ENCODE results near the gene SGTA. TPM values are rescaled to one million over a fixed set of nuclear protein-coding genes. Genes with fewer than 3 reads are reported as not detected.

Gene SGTA
- total RNA-seq, 2 donors from 2014 or later, result 48.7 to 54.4 TPM

DNA sequence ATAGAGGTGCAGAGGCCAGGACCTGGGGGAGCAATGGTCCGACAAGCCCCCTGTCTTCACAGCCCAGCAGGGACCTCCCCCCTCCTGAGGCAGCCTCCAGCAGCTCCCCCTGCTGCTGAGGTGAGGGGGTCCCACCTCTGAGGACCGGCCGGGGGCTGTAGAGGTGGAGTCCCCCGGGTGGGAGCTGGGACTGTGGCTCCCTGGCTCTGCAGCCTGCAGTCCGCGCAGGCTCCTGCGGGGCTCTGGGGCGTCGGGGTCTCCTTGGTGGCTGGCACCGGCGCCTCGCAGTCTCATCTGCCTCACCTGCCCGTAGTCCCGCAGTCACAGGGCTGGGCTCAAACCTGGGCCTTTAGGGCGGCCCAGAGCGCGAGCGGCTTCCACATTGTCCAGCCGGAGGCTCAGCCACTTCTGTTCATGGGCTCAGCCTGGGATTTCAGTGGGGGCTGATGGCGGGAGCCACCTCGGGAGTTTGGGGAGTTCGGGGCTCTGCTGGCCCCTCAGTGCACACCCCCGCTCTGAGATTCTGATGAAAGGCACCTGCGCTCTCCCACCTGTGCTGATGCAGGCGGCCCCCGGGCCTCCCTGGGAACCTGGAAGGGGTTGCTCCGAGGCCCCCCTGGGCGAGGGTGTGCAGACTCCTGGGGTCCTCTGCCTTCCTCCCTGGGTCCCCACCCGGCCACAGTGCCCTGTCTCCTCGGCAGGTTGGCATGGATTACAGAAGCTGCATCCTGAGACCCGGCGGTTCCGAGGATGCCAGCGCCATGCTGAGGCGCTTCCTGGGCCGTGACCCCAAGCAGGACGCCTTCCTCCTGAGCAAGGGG, 29.6 kb upstream of the SGTA start:
- Mint-ChIP-seq H3K9me3 (peaks cover 0 to 4% of the 10 kb centered on the region in 2 donors), H3K36me3 (peaks cover 6 to 10% of the 10 kb centered on the region in 2 donors), H3K27ac (no peak overlapping the region)
- DNase-seq (ENCODE audit: low spot score in 2 of 2) (no peak), ATAC-seq (peak in 1 of 2 donors; percentile 16)

DNA sequence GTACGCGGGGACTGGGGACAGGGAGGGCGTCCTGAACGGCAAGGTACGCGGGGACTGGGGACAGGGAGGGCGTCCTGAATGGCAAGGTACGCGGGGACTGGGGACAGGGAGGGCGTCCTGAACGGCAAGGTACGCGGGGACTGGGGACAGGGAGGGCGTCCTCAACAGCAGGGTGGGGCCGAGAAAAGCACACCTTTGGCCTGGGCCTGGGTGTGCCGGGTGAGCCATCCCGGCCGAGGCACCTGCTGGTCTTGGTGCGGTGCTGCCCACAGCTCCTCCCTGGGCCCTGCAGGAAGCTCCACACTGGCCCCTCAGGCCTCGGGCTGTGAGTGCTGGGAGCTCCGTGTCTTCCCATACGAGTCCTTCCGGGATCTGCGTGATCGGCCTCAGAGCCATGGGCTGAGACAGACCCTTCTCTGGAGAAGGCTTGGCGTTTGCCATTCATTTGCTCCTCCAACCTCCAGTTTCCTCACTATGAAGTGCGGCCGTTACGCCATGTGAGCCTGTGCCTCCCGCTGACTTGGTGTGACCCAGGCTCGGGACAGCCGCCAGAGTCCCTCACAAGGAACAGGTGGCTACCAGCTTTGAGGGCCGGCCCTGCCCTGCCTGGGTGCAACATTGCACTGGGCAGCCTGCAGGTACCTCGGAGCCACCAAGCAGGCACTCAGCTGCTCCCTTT, 28.8 kb upstream of the SGTA start:
- DNase-seq (ENCODE audit: low spot score in 2 of 2) (no peak), ATAC-seq (no peak)
- Mint-ChIP-seq H3K36me3 (peaks cover 6 to 10% of the 10 kb centered on the region in 2 donors), H3K9me3 (no peaks in the 10 kb centered on the region), H3K27ac (no peak overlapping the region)

DNA sequence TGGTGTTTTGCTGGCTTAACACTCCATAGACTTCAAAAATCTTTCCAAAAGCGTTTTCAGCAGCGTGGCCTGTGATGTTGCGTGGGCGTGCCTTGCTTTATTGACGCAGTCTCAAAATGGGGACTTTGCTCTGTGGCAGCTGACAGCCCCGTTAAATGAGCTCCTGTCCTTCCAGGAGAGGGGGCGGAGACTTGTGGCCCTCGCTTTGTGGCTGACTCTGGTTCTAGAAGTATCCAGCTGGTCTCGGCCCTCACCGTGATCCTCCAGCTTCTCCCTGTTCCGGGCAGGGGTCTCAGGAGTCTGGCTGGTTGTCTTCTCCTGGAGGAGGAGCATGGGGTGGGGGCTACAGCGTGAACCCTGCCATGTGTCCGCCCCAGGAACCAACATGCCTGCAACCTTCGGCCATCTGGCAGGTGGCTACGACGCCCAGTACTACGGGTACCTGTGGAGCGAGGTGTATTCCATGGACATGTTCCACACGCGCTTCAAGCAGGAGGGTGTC, 28.2 kb upstream of the SGTA start:
- Mint-ChIP-seq H3K27ac (no peak overlapping the region), H3K36me3 (peaks cover 6 to 10% of the 10 kb centered on the region in 2 donors), H3K9me3 (no peaks in the 10 kb centered on the region)
- no peak for ATAC-seq
- DNase-seq (ENCODE audit: low spot score in 2 of 2), result no peak

DNA sequence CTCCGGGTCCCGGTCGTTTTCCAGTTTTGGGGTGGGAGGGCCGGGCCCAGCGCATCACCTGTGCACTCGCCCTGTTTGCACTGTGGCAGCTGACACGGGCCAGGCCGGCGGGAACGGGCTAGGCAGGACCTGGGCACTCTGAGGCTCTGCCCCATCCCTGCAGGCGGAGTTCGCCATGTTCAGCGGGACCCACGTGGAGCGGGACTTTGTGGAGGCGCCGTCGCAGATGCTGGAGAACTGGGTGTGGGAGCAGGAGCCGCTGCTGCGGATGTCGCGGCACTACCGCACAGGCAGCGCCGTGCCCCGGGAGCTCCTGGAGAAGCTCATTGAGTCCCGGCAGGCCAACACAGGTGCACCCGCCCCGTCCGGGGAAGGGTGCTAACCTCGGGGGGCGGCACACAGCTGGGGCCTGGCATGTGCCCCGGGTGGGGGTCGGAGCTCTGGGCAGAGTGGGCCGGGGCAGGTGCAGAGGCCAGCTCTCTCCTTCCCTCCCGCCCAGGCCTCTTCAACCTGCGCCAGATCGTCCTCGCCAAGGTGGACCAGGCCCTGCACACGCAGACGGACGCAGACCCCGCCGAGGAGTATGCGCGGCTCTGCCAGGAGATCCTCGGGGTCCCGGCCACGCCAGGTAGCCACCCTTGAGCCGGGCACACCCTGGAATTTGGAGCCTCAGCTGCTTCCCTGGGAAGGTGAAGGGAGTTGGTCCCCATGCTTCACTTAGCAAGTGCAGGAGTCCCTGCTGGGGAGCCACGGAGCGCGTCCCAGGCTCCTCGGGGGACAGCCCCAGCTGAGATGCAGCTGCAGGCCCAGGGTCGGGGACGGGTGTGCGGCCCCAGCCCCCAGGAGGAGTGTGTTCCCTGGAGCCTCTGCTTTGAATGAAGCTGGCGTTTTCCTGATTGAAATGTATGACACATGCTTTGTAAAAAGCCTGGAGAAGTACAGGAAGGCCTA, 27.3 kb upstream of the SGTA start:
- H3K9me3 Mint-ChIP-seq, result no peaks in the 10 kb centered on the region
- DNase-seq (ENCODE audit: low spot score in 2 of 2) (no peak), ATAC-seq (no peak)
- H3K36me3 Mint-ChIP-seq, result peaks cover 6 to 10% of the 10 kb centered on the region in 2 donors
- no peak overlapping the region for H3K27ac Mint-ChIP-seq

DNA sequence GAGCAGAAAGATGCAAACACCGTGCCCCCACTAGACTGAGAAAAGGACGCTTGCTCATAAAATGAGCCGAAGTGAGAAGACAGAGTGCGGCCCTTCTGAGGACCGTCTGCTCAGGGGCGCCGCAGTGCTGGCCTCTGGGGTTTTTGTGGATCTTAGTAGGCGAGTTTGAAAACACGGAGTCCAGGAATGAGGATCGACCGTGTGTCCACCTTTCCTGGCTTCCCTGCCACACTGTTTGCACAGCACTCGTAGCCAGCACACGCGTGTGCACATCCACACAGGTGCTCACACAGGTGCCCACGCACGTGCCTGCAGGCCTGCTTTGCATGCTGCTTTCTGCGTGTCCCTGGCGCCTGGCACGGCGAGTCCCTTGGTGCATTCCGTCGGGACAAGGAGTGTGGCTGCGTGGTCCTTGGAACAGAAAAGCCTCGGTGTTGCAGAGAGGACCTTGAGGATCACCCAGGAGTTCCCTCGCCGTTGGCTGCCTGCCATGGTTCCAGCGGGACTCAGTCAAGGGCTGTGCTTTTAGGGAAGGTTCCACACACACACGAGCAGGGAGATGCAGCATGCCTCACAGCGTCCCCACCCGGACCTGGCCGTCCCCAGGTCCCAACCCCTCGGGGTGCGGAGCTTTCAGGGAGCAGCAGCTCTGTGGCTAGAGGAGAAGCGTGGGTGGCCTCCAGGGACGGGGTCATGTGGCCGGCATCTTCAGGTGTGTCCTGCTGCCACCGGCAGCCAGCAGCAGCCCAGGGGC, 26.5 kb upstream of the SGTA start:
- DNase-seq (ENCODE audit: low spot score in 2 of 2), result no peak
- ATAC-seq, result no peak
- Mint-ChIP-seq H3K9me3 (no peaks in the 10 kb centered on the region), H3K27ac (no peak overlapping the region), H3K36me3 (peaks cover 6 to 10% of the 10 kb centered on the region in 2 donors)

DNA sequence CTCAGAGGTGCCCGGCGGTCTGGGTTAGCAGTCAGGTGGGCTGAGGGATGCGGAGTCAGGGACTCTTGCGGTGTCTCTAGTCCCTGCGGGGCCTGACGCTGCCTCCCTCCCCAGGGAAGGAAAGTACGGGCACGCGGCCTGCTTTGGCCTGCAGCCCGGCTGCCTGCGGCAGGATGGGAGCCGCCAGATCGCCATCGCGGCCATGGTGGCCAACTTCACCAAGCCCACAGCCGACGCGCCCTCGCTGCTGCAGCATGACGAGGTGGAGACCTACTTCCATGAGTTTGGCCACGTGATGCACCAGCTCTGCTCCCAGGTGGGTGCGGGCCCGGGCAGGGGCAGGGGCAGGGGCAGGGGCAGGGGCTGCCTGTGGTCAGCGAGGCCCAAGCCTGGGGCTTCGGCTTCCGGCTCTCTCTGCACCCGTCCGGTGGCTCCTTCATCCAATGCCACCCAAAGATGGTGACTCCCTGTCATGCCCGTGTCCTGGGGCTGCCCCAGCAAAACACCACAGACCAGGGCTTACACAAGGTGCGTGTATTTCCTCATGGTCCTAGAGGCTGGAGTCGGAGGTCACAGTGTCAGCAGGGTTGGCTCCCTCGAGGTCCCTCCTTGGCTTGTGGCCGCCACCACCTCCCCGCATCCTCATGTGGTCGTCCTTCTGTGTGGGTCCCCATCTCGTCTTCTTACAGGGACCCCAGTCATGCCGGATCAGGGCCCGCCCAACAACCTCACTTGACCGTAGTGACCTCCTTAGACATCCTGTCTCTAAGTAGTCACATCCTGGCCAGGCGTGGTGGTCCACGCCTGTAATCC, 25.3 kb upstream of the SGTA start:
- no peak for ATAC-seq
- no peak for DNase-seq (ENCODE audit: low spot score in 2 of 2)
- no peak overlapping the region for H3K27ac Mint-ChIP-seq
- no peaks in the 10 kb centered on the region for H3K9me3 Mint-ChIP-seq
- peaks cover 10 to 12% of the 10 kb centered on the region in 2 donors for H3K36me3 Mint-ChIP-seq

DNA sequence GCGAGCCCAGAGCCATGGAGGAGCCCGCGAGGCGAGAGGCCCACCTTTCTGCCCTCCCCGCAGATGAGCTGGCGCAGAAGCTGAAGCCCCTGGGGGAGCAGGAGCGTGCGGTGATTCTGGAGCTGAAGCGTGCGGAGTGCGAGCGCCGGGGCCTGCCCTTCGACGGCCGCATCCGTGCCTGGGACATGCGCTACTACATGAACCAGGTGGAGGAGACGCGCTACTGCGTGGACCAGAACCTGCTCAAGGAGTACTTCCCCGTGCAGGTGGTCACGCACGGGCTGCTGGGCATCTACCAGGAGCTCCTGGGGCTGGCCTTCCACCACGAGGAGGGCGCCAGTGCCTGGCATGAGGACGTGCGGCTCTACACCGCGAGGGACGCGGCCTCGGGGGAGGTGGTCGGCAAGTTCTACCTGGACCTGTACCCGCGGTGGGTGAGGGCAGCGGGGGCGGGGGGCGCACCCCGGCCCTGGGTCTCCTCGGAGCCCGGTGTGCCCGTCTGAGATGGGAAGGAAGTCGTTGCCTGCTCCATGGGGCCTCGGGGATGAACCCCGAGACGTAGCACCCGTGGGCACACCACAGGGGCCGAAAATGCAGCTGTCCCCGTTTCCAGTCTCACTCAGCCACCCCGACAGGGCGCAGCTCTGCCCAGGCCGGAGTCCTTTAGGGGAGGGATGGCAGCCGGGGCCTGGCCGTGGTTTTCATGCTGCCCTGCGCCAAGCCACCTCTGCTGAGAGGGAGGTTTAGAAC, 24.5 kb upstream of the SGTA start:
- Mint-ChIP-seq H3K36me3 (peaks cover 10 to 16% of the 10 kb centered on the region in 2 donors), H3K27ac (no peak overlapping the region), H3K9me3 (no peaks in the 10 kb centered on the region)
- DNase-seq (ENCODE audit: low spot score in 2 of 2) (no peak), ATAC-seq (no peak)

DNA sequence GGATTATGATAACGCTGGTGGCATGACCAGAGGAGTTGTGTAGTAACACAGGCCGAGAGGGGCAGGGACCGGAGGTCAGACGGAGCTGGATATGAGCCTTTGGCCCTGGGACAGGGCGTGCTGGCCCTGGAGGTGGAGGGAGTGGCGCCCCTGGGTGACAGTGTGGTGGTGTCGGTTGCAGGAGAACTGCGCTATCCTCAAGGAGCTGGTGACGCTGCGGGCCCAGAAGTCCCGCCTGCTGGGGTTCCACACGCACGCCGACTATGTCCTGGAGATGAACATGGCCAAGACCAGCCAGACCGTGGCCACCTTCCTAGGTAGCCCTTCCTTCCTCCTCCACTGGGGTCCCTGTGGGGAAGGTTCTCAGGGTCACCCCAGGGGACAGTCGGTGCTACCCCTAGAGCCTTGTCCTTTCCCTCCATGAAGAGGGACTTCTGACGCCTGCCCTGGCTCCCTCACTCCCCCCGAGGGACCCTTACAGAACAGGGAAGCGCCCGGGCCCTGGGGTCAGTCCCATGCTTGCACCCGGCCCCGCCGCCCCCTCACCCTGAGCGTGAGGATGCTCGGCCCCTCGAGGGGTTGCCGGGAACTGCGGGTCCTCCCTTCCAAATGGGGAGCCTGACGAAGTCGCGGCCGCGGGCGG, 23.8 kb upstream of the SGTA start:
- H3K9me3 Mint-ChIP-seq, result no peaks in the 10 kb centered on the region
- H3K27ac Mint-ChIP-seq, result no peak overlapping the region
- ATAC-seq (no peak), DNase-seq (ENCODE audit: low spot score in 2 of 2) (no peak)
- peaks cover 10 to 19% of the 10 kb centered on the region in 2 donors for H3K36me3 Mint-ChIP-seq

DNA sequence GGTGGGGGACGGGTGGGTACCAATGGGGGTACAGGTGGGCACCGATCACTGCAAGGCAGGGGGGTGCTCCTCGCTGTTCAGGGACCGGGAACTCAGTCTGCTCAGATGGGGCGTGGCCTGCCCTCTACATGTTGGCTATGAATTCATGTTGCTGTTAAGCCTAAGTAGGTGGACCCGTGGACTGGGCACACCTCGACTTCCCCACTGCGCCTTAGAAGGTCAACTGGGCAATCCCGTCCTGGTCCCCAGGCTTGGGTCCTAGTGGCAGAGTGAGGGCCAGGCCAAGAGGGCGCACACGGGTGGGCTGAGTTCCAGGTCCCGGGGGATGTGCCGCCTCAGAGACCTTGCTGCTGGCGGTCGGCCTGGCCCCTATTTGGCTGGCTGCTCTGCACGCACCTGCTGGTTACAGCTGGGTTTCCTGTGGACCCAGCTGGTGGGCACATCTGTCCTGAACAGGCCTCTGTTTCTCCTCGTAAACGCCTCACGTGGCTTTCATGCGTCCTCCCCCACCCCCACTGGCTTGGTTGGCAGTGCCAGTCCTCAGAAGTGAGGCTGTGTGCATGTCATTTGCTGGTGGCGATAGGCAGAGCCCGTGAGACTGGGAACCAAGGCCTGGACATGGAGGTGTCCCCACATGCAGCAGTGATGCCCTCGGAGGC, 23.0 kb upstream of the SGTA start:
- no peak overlapping the region for H3K27ac Mint-ChIP-seq

DNA sequence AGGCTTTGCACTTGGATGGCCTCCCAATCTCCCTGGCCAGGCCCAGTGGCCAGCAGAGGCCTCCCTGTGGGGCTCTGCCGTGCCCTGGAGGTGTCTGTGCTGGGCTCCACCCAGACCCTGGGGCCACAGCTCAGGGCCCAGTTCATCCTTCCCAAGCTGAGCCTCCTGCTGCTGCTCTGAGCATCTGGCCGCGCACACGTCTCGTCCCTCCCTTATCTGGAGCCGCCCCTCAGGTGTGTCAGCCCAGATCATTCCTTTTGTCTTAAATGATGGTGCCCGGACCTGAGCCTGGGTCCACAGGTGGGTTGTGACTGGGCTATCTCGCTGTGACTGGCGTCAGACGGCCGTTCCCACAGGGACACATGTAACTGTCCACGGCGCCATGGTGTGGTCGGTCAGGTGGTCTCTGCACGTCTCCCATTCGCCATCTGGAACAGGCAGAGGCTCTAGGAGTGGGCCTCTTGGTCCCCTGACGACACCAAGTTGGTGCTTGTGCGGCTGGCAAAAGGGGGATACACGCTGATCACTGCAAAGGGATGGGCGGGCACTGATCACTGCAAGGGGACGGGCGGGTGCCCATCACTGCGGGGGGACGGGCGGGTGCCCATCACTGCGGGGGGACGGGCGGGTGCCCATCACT, 22.3 kb upstream of the SGTA start:
- H3K9me3 Mint-ChIP-seq, result no peaks in the 10 kb centered on the region
- H3K27ac Mint-ChIP-seq, result no peak overlapping the region
- DNase-seq (ENCODE audit: low spot score in 2 of 2) (no peak), ATAC-seq (no peak)
- H3K36me3 Mint-ChIP-seq, result peaks cover 10 to 19% of the 10 kb centered on the region in 2 donors

More for the DNA sequence above, 23.0 kb upstream of the SGTA start:
- H3K9me3 Mint-ChIP-seq, result no peaks in the 10 kb centered on the region
- peaks cover 10 to 19% of the 10 kb centered on the region in 2 donors for H3K36me3 Mint-ChIP-seq
- DNase-seq (ENCODE audit: low spot score in 2 of 2) (no peak), ATAC-seq (no peak)

DNA sequence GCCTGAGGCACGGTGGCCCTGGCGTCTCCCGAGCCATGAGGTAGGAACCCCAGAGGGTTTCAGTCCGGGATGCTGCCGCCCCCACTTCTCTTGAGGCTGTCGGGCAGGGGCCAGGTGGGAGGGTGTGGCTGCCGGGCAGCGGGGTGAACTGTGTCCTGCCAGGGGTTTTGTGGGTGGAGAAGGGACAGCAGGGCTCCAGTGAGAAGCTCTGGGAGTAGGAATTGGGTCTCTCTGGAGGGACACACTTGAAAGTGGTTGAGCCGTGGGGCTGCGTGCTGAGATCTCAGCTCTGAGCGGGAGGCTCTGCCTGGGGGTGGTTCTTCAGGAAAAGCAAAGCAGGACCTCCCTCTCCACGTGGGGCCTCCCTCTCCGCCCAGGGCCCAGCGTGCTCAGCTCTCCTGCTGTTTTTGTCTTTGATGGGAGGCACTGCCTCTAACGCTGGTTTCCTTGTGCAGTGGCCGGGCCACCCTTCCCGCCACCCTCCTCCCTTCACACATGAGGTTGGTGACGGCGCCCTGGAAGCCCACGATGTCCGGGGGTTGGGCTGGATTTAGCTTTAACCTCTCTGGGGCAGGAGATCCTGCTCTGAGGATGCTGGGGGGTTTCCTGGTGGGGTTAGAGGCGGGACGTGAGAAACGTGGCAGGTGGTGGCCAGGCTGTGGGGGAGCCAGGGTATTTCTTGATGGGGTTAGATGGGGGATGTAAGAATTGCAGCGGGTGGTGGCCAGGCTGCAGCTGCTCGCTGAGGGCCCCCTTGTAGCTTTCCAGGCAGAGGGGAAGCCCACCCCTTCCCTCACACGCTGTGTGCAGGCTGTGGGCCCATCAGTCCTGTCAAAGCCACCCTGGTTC, 21.3 kb upstream of the SGTA start:
- peaks cover 8 to 19% of the 10 kb centered on the region in 2 donors for H3K36me3 Mint-ChIP-seq
- H3K27ac Mint-ChIP-seq, result no peak overlapping the region
- no peaks in the 10 kb centered on the region for H3K9me3 Mint-ChIP-seq
- no peak for DNase-seq (ENCODE audit: low spot score in 2 of 2)
- no peak for ATAC-seq

DNA sequence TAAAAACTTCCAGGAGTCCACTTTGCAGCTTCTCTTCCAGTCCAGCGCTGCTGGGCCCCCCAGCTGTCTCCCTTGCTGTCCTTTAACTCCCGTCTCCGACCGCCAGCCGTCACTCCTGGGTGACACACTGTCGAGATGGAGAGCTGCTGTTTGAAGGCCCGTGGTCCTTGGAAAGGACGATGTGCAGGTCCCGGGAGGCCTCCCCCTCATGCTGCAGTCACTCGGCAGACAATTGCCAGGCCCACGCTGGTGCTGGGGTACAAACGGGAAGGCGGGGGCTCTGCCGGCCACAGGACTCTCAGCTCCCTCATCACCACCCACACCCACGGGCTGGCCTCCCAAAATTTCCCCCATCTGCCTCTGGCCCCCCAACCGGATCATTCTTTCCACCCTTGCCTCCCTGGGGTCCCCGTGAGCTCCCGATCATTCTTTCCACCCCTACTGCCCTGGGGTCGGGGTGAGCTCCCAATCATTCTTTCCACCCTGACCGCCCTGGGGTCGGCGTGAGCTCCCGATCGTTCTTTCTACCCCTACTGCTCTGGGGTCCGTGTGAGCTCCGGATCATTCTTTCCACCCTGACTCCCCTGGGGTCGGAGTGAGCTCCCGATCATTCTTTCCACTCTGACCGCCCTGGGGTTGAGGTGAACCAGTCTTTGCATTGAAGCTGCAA, 20.5 kb upstream of the SGTA start:
- no peaks in the 10 kb centered on the region for H3K9me3 Mint-ChIP-seq
- H3K36me3 Mint-ChIP-seq, result peaks cover under 1 to 13% of the 10 kb centered on the region in 2 donors
- ATAC-seq, result no peak
- no peak for DNase-seq (ENCODE audit: low spot score in 2 of 2)
- H3K27ac Mint-ChIP-seq, result no peak overlapping the region
